Endometrial microvascular endothelial cells (primary cell): ENCODE measurements around the gene PLAU. TPM values are rescaled to one million over a fixed set of nuclear protein-coding genes. Genes with fewer than 3 reads are reported as not detected.
"Not testable (repeated sequence)": the region's sequence is repeated elsewhere in the genome, so short reads cannot be mapped to it uniquely, and the experiment has no call there.

Experiments
- in situ Hi-C: cut with HindIII; loops from 2 replicates; pipeline ENCODE4 v1.10.0; 2017; ENCODE audit warnings: low sequenced_read_pairs, low pct_unique_long_range_greater_than_20kb; ENCODE audit errors: inconsistent ontology term
- total RNA-seq: library from RNA; depleted of rRNA; stranded (reverse); fragments of >200 nt; gene quantifications from one replicate; pipeline ENCODE4 v1.2.3, GENCODE V29; 2015; ENCODE audit errors: inconsistent ontology term

The PLAU gene
- total RNA-seq, 1 donor from 2014 or later, result 263 TPM

DNA sequence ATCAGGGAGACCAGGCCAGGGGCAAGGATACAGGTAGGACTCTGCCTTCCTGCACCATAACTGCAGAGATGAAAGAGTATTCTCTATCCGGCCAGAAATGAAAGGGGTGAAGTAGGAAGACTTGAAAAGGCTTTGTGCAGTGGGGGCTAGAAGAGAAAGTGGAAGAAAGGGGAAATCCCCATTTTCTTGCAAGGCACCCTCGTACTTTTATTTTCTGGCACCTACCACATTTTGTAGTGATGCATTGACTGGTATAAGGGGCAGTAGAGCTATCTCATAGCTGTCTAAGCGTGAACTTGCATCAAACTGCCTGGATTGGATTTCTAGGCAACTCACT lies 35.8 kb upstream of the PLAU start:
- in situ Hi-C loops, result no loop called here

DNA sequence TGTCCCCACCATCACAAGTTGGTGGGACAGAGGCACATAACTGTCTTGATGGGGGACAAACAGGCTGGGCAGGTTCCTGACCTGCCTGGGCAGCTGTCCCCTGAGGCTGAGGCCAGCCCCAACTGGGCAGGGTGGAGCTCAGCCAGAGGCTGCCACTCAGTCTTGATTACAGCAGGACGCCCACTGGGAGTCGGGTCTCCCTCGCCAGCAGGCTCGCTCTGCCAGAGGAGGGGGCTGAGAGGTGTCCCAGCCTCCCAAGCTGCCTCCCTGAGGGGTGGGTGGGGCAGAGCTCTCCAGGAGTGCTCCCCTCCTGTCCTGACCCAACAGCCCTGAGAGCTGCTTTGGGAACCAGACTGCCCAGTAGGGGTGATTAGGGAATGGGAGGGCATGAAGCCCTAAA lies 34.8 kb upstream of the PLAU start:
- in situ Hi-C loops, result no loop called here

DNA sequence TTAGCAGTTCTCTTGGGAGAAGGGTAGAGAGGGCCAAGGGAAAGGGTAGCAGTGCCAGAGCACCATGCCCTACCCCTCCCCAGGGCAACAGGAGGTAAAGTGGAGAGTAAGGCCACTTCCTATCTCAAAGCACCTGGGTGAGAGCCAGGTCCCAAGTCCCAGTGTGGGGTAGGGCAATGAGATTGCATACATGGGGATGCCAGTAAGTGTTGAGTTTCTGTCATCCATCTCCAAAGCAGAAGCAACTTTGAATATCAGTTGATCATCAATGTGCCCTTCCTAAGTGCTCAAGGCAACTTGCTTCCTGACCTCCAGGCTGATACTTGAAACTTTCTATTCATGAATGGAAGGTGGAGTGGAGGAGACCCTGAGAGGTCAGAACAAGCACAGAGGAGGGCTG lies 34.4 kb upstream of the PLAU start:
- in situ Hi-C loops, result no loop called here

DNA sequence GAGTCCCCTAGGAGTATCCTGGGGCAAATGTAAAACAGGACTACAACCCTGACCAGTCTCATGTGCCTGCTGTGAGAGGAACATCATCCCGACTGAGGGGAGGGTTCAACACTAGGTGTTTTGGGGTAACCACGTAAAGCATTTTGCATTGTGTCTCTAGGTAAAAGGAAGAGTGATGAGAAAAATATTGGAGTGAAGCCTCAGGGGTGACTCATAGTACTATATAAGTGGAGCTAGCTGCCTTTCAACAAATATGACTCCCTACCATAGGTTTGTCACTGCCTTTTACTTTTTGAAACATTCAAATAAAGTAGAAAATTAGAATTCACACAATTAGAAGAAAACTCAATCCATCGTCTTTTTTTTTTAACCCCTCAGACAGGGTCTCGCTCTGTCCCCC lies 34.0 kb upstream of the PLAU start:
- in situ Hi-C loops, result no loop called here

DNA sequence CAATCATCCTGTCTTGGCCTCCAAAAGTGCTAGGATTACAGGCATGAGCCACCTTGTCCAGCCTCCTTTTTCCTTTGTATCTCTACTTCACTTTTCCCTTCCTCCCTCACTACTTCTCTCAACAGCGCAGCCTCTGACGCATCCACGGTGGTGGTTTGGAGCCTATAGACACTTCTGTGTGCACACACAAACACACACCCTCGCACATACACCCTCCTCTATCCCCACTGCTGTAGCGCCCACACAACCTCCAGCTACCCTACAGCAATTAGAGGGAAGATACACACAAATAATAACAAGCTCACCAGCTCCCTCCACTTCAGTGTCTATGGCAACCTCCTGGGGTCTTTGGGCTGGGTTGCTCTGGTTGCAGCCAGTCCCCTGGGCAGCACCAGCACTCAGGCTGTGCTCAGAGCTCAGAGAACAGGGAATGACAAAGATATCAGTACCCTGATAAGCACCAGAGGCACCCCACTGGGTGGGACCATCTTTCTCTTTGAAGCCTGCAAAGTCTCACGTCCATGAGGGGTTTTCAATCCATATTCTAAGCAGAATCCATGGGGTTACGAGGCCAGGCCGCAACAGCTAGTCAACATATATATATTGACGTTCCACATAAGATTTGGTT lies 33.3 kb upstream of the PLAU start:
- in situ Hi-C loops, result no loop called here

DNA sequence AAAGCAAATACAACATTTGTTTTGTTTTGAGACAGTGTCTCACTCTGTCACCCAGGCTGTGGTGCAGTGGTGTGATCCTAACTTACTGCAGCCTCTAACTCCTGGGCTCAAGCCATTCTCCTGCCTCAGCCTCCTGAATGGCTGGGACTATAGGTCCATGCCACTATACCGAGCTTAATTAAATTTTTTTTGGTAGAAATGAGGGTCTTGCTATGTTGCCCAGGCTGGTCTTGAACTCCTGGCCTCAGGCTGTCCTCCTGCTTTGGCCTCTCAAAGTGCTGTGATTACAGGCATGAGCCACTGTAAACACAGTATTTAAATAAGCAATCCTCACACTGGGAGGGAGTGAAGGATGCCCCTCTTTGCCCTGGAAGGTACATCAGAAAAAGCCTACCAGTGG lies 32.6 kb upstream of the PLAU start:
- in situ Hi-C loops, result no loop called here

DNA sequence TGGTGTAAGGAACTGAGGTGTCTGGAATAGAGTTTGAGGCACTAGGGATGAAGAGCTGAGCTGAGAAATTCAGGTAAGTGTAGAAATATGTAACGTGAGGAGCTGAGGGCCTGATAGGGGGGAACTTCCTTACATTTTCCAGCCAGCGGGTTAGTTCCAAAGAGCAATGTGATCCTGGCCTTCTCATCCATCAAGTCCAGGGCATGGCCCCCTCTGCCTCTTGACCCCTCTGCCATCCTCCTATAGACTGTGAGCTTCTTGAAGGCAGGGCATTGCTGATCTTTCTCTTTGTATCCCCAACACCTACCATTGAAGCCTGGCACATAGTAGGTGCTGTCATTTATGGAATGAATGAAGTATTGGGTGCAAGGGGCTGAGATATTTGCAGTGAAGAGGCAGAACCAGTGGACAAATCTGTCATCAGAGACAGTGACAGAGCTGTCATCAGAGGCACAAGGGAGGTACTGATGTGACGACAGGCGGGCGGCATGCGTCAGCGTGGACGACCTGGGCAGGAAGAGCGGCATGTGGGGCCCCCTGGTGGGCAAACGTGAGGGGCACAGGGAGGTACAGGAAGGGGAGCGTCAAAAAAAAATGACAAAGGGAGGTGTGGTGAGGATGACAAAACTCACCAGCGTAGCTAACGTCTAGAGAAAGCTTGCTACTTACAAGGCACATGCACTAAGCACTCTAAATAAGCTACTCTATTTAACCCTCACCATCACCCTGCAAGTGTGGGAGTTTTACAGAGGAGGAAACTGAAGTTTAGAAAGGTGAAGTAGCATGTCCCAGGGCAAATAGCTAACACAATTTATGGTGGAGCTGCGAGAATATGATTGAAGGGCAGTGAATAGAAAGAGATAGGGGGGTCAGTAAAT lies 31.4 kb upstream of the PLAU start:
- in situ Hi-C loops, result no loop called here

DNA sequence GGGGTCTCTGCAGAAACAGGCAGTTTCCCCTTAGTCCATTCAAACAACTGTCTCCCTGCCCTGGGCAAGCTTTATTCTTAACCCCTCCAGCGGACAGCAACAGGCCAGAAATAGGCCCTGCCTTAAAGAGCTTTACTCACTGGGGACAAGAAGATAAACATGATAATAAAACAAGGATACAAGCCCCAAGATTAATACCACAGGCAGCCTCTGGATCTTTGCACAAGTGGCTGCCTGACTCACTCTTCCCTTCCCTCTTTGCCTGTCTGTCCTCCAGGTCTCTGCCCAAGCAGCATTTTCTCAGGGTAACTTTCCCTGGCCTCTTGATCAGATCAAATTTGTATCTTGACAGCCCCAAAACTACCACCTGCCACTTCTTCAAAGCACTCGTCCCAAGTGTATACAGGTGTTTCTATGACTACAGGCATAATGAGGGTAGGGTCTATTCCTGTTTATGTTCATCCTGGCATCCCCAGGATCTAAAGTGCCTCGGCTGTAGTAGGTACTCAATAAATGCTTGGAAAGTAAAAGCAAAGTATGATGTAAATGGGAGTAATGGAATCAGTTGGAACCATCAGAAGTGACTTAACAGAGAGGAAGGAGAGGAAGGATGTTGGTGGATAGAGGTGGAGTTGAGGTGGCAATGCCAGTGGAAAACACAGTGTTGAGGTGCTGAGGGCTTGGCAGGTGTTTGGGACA lies 29.6 kb upstream of the PLAU start:
- in situ Hi-C loops, result no loop called here

DNA sequence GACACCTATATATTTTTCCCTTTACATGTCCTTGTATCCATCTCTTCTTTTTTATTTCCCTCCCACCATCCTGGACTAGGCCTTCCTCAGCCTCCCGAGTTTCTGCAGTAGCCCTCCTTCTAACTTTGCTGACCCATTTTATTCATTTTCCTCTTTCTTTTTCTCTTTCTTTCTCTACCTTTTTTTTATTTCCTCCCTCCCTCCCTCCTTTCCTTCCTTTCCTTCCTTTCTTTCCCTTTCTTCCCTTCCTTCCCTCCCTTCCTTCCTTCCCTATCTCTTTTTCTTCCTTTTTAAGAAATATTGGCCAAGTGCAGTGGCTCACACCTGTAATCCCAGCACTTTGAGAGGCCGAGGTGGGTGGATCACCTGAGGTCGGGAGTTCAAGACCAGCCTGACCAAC lies 26.9 kb upstream of the PLAU start:
- in situ Hi-C loops, result no loop called here

DNA sequence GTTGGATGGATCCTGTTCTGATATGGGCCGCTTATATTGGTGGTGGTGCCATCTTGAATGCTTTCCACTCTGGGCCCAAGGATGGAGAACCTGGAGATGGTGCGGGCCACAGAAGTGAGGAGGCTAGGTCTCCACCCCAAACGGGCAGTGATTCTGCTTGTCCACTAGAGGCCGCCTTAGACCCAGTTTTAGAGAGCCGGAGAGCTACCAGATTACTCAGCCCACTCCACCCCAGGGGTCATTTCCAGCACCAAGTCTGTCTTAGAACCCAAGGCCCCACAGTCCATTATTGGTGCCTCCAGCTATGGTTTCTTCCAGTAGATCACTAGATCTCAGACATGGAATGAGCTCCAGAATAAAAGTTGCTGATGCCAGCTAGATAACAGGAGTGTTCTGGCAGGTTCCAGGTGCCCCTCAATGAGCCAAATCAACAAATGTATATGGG lies 24.8 kb upstream of the PLAU start:
- in situ Hi-C loops, result no loop called here

DNA sequence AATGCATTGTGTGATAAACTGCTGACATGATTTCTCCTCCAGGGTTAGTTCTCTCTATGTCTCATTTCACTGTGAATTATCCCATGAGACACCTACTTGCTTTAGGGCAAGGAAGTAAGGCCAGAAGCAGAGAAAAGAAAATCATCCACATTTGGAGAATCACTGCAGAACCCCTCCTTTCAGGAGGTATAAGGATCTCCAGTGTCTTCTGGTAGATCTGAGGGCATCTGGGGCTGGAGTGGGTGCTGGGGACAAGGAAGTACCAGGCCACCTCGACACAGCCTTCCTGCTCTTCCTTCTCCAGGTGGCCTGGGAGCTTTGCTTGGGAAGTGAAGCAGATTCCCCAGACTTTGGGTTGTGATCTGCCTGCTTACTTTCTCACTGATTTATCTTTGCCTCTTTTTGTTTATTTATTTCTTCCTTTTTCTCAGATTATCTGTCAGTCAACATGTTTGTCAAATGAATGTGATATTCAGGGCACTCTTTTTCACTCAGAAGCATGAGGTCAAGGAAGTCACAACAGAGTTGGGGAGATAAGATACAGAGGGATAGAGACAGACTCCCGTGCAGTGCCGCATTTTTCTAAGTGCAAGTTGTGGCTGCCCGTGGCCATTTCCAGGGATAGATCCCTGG lies 24.2 kb upstream of the PLAU start:
- in situ Hi-C loops, result no loop called here

DNA sequence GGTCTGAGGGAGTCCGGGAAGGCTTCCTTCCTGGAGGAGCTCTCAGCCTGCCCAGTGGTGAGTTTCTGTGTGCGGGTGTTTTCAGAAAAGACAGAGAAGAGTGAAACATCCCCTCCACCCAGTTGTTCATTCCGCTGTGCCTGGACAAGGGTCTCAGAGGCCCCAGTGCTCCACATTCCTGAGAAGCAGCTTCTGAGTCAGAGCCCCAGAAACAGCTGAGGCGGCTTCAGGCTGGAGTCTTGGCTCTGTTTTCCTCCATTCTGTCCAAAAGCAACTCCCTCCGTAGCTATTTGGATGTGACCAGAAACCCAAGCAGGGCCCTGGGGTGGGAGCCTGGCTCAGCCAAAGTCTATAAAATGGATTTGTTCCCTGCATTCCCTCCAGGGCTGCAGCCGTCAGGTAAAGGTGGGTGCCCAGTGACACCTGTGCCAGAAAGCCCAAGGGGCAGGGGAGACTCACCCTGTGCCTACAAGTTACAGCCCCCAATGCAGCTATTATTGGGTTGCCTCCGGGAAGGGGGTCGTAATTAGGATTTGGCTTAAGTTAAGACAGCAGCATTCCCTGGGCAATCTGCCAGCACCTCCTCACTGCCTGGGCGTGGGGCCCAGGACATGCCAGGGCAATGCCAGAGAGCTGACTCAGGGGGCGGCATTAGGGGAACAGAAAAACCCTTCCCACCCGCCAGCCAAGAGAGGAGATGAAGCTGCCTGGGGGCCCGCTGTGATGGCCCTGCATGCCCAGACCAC lies 23.5 kb upstream of the PLAU start:
- in situ Hi-C loops, result no loop called here

DNA sequence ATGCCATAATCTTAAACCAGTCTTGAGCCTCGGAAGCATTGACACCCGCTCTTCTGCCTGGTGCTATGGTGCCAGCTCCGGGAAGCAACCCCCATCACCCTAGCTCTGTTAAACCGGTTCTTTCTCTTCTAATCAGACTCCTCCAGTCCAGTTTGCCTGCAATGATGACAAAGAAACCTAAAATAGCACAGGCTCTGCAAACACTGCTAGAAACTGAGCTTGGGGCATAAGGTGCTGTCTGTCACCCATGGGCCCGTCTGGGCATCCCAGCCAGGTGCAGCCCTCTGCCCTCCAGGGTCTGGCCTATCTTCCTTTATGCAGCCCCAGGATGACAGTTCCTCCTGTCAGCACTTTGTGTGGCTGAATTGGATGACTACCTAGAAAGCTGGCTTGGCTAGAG lies 22.4 kb upstream of the PLAU start:
- in situ Hi-C loops, result no loop called here

DNA sequence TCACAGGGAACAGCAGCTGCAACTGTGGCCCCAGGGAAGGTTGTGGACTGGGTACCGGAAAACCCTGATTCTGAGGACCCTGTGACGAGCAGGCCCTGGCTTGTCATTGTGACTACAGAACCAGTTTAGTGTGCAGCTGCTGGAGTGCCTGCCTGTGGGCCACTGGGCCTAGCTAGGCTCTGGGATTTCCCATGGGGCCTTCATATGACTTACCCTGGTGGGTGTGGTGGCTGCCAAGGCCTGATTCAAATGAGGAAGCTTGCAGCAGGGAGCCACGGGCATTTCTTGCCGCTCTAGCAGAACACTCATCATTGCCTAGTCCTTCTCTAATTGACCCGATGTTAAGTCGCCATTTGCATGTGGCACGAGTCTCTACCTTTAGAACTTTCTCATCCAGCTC lies 21.9 kb upstream of the PLAU start:
- in situ Hi-C loops, result no loop called here

DNA sequence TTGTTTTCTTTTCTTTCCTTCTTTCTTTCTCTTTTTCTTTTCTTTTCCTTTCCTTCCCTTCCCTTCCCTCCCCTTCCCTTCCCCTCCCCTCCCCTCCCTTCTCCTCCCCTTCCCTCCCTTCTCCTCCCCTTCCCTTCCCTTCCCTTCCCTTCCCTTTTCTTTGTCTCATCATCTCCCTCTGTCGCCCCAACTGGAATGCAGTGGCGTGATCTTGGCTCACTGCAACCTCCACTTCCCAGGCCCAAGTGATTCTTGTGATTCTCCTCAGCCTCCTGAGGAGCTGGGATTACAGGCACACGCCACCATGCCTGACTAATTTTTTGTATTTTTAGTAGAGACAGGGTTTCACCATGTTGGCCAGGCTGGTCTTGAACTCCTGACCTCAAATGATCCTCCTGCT lies 21.5 kb upstream of the PLAU start:
- in situ Hi-C loops, result not testable (repeated sequence)

DNA sequence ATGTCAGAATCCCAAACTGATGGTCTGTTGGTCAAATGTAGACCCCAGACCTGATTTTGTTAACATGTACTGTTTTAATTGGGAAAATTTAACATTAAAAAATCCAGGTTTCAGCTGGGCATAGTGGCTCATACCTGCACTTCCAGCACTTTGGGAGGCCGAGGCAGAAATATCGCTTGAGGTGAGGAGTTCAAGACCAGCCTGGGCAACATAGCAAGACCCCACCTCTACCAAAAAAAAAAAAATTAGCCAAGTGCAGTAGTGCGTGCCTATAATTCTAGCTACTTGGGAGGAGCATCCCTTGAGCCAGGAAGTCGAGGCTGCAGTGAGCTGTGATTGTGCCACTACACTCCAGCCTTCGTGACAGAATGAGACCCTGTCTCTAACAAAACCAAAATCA lies 20.7 kb upstream of the PLAU start:
- in situ Hi-C loops, result no loop called here

DNA sequence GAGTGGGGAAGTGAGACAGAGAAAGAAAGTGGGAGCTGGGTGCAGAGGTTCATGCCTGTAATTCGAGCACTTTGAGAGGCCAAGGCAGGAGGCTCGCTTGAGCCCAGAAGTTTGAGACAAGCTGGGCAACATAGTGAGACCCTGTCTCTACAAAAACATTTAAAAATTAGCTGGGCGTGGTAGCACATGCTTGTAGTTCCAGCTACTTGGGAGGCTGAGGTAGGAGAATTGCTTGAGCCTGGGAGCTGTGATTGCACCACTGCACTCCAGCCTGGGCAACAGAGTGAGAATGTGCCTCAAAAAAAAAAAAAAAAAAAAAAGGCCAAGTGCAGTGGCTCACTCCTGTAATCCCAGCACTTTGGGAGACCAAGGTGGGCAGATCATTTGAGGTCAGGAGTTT lies 20.1 kb upstream of the PLAU start:
- in situ Hi-C loops, result not testable (repeated sequence)

DNA sequence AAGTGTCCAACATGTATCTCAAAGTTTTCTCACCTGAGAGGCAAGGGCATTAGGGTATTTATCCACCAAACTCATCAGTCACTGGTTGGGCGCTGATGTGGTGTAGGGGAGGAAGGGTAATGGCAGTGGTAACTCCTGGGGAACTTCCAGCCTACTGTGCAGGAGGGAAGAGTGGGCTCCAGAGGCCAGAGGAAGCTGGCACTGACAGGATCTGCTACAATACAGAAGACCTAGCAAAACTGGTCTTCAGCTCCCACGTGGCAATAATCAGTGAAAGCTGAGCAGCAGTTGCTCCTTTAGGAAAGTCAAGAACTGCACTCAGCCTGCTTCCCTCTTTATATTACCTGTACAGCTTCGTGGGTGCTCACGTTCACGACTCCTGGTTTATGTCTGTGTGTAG lies 19.4 kb upstream of the PLAU start:
- in situ Hi-C loops, result no loop called here
